HG02610 (cell line): ENCODE results near the gene FTSJ1.

Source experiments
- ATAC-seq: cut with Tn5 transposase; IDR thresholded peaks from one replicate; pipeline ENCODE4 v1.9.1; 2021; ENCODE audit warnings: mild to moderate bottlenecking, moderate library complexity; ENCODE audit not compliant: unreplicated experiment

Gene FTSJ1

DNA sequence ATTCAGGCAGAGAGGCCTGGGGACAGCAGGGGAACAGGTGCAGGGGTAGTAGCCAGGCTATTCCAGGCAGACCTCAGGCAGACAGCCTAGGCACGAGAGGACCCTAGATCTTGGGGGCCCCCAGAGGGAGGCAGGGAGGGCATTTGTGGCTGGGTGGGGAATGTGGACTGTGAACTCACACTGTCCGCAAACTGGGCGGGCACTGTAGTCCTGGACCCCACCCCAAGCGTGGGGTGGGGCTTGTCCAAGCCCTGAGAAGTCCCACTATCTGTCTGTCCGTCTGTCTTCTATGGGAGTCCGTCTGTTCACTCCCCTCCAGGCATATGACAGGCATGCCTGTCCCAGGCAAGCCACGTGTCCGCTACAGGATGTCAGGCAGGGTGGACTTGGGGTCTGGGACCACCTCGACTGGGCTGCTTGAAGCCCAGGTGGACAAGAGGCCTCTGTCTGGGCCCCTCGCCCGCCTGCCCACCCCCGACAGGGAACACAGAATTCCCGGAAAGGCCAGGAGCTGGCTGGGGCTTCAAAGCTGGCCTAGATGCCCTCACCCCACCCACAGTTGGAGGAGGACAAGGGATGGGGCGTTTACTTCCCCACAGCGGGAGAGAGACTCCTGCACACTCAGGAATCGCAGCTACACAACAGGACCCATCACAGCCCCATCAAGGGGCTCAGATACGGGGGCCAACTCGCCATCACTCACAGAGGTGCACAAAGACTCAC lies 5.7 kb upstream of the FTSJ1 start, which contains the start of gene SLC38A5:
SLC38A5 (minus strand) TSS at position 151 of the 723 bp plus-strand sequence. CDS start 2,336 bp downstream, outside the sequence.
- ATAC-seq = no peak

DNA sequence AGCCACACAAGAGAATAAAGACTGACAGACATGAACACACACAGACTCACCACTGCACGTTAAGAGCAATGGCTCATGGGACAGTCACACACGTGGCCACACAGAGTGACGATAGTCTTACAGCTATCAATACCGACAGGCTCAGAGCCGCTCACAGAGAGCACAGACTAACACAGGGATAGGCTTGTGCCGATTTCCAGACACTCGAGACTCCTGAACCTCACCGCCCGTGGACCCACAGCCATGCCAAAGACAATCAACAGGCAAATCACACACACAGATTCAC lies 5.2 kb upstream of the FTSJ1 start:
- ATAC-seq = no peak

DNA sequence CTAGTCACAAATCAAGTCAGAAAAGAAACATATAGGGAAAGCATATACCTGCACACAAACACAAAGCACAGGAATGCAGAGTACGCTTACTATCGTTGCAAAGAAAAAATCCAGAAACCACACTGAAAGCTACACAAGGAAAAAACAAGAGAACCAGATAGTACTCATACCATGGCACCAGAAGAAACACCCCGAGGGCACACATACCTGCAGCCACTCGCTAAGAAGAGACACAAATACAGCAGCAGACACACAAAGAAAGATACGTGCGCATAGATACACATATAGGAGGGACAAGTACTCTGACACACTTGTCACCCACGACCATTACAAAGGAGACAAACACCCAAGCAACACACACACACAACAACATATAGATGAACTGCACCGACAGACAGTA lies 4.5 kb upstream of the FTSJ1 start:
- ATAC-seq = no peak

DNA sequence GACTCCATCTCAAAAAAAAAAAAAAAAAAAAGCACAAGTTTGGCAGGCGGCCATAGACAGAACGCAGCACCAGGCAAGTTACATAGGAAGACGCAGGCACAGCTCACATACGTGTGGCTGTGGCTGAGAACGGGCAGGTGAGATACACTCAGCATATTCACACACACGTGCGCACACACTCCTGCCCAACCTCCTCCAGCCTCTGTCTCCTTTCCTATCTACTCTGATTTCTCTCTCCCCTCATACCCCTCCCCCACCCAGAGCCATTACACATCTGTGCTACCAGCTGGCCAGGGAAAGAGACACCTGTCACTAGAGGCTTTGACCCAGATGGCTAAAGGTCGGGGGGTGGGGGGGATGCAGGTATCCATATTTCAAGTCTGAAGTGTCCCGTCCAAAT lies 3.8 kb upstream of the FTSJ1 start:
- ATAC-seq = no peak

DNA sequence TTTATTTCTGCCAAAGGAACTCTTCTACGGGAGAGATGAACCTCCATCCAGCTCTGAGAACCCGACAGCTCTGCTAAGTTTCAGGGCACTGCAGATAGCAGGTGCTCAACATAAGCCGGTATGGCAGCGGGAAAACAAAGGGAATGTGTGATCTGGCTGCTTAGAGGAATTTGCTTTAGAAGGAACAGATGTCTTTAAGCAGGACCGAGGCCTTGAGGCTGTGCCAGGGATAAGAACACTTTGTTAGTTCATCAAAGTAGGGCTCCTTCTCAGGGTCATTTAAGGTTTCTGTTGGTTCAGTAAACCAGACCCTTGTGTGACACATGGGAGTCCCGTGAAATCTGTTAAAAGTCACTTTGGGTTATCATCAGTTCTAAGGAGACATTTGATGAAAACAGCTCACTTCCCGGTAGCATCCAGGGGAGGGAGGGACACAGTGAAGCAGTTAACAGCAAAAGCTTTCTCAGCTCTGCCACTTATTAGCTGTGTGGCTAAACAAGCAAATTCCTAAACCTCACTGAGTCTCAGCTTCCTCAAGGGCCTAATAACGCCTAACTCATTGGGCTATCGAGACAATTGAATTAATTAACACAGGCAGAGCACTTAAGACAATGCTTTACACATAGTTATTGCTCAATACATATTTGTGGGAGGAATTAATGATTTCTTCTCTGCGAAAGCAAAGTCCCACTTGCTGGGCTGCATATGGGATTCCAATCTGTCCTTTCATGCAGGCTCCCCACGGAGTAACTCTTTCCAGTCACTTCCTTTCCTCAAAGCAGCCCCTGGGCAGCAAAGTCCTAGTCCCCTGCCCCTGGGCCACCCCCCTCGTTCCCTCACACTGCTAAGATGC lies 2.9 kb upstream of the FTSJ1 start:
- ATAC-seq = no peak

DNA sequence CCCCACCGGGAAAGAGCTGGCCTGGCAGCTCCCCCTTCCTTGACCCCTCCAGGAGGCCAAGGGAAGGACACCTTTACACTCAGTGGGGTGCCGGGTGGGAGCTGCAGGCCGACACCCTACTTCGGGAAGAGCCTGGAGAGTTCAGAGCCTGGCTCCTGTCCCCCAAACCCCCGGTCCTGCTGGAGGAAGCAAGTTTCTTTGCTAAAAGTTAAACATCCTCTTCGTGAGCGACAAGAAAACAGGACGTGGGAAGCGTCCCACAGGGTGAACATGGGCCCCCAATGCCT lies 2.4 kb upstream of the FTSJ1 start:
- no peak for ATAC-seq

DNA sequence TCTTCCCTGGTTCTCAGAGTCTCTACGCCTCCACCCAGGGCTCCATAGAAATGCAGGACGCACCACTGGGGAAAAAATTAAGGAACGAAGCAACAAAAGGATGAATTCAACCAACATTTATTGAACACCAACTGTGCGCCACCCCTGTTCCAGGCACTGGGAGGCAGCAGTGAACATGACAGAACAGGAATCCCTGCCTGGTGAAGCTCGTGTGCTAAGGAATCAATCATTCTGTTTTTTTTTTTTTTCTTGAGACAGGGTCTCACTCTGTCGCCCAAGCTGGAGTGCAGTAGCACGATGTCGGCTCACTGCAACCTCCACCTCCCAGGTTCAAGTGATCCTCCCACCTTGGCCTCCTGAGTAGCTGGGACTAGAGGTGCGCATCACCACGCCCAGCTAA lies 1.9 kb upstream of the FTSJ1 start:
- ATAC-seq = no peak

DNA sequence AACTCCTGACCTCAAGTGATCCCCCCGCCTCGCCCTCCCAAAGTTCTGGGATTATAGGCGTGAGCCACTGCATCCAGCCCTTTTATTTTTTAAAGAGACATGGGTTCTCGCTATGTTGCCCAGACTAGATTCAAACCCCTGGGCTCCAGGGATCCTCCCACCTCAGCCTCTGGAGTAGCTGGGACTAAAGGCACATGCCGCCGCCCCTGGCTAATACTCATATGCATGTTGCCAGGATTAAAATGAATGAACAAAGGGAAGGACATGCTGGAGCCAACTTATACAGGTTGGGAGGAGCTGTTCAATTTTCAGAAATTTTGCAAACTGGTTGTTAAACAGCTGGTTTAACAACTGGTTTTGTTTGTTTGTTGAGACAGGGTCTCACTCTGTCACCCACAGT lies 1.4 kb upstream of the FTSJ1 start:
- no peak for ATAC-seq

DNA sequence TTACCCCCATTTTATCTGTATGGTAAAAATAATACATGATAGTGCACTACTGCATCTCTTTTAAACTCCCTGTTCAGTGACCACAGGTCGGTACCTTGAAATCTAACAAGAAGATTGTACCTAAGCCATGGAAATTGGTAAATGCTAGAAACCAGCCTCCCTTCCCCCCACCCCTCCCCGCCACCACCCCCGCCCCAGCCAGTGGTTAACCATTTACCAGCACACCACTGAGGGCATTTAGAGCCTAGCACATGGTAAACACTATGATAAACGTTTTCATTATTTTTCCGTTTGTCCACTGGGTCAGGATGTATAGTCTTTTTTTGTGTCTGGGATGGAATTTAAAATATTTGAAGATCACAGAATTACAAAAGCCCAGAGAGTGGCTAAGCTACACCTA lies 703 bp upstream of the FTSJ1 start:
- no peak for ATAC-seq

DNA sequence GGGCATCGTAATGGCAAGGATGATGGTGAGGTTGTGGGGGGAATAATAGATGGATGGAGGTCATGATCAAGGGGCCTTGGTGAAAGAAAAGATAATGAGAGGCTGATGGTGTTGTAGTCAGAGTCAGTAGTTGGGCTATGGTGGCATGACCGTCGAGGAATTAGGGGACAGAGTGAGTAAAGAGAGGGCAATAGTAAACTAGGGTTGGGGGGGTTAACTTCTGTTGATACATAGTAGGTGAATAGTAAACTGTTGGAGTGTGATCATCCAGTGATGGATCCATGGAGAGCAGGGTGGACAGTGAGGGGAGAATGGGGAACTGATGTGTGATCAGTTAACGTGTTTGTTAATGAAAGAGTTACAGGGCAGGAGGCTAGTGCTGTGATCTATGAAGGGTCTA lies 920 bp downstream of the FTSJ1 start:
- ATAC-seq = no peak

DNA sequence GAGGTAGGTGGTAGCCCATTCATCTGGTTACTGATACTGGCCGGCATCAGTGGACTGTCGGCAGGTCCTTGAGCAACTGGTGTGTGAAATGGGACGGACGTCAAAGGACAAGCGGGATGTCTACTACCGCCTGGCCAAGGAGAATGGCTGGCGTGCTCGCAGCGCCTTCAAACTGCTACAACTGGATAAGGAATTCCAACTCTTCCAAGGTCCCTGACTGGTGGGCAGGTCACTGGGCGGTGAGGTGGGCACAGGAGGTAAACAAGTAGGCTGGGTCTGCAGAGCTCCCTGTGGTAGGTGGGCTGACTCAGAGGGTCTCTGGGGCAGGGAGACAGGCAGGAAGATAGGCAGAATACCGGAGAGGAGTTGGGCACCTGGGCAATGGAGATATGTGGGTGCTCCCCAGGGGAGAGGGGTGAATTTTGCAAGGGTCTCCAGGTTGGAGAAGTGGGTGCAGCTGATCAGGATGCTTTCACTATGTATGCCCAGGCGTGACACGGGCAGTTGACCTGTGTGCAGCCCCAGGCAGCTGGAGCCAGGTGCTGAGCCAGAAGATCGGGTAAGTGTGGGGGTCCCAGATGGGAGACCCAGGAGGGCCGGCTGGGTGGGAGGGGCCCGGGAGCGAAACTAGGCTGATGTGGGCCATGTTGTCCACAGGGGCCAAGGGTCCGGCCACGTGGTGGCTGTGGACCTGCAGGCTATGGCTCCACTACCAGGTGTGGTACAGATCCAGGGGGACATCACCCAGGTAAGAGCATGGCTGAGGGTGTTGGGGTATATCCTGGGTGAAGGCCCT lies 2.2 kb downstream of the FTSJ1 start:
- ATAC-seq = no peak

DNA sequence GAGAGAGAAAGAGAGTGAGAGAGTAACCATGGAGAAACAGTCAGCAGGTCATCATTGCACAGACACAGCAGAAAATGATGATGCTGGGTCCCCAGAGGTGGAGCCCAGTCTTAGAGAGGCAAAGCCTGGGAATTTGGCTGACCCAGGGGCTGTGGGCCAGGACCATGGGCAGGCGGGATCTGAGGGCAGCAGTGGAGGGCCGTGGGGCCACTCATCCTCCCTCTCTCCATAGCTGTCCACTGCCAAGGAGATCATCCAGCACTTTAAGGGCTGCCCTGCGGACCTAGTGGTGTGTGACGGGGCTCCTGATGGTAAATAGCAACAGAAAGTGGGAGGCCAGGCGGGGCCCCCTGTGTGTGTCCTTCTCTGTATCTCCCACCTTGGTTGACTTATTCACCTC lies 2.8 kb downstream of the FTSJ1 start:
- no peak for ATAC-seq

DNA sequence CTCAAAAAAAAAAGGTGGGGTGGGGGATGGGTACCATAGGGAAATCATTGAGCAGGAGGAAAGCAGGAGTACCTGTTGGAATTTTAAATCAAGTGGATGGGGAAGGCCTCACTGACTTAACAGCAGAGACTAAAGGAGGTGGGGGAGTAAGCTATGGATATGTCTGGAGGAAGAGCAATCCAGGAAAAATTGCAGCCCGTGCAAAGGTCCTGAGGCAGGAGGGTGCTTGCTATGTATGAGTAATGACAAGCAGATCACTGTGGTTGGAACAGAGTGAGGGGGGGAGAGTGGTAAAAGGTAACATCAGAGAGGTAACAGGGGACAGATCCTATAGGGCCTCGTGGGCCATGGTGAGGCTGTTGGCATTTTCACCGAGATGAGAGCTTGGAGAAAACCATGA lies 4.1 kb downstream of the FTSJ1 start:
- no peak for ATAC-seq

DNA sequence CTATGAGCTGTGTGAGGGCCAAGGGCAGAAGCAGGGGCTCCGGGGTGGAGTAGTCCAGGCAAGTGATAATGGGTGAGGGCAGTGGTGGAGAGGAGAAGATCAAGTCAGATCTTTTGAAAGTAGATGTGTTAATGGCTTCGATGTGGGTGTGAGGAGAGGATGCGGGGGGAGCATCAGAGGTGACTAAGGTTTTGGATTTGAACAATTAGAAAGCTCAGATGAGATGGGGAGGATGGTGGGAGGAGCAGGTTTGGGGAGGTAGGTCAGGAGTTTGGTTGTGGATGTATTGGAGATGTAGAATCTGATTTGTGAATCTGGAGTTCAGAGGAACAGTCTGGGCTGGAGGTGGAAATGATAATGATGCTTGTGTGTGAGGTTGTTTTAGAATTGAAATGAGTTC lies 4.6 kb downstream of the FTSJ1 start:
- no peak for ATAC-seq

DNA sequence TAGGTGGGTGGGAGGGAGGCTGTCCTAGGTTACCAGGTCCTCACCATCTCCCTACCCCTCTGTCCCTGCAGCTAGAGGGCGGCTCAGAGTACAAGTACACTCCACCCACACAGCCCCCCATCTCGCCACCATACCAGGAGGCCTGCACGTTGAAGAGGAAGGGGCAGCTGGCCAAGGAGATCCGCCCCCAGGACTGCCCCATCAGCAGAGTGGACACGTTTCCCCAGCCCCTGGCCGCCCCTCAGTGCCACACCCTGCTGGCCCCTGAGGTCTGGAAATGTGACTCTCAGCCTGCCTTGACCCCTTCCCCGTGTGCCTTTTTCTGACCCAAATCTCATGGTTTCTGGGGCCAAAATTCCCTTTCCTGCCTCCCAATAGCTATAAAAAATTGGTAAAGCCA lies 6.5 kb downstream of the FTSJ1 start:
- no peak for ATAC-seq

DNA sequence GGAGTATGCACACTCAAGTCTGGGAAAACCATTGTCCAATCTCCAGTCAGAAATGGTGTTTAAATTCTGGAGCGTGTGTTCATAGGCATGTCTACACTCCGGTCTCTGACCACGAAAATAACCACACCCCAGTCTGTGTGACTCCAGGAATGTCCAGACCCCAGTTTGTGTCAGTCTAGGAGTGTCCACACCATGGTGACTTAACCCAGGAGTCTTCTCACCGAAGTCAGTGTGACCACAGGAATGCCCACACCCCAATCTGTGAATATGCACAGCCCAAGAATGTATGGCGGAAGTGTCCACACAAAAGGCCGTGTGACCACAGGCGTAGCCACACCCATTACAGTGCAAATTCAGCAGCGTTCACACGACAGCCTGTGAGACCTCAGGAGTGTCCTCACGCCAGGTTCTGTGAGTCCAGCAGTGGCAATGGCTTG lies 11.4 kb downstream of the FTSJ1 start:
- no peak for ATAC-seq

DNA sequence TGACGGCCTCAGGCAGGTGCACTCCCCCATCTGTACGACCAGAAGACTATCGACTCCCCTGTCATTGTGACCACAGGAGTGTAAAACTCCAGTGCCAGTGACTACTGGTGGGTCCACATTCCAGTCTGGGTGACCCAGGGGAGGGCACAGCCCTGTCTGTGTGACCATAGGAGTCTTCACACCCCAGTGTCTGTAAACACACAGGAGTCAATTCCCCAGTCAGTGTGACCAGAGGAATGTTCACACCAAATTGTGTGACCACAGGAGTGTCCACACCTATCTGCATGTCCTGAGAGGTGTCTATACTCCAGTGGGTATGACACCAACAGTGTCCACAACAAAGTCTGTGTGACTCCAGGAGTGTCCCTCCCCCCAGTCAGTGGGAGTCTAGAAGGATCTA lies 12.0 kb downstream of the FTSJ1 start:
- no peak for ATAC-seq

DNA sequence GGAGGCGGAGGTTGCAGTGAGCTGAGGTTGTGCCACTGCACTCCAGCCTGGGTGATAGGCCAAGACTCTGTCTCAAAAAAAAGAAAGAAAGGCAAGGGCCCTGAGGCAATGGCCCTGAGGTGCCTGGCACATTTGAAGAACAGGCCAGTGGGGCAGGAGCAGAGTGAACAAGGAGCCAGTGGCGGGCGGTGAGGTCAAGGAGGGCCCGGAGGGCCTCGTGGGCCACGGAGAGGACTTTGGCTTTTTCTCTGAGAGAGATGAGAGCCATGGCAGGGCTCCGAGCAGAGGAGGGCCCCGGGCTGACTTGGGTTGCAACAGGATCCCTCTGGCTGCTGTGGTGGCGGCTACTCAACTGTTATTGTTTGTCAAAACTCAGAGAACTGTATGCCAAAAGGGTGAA lies 13.3 kb downstream of the FTSJ1 start:
- ATAC-seq = no peak

DNA sequence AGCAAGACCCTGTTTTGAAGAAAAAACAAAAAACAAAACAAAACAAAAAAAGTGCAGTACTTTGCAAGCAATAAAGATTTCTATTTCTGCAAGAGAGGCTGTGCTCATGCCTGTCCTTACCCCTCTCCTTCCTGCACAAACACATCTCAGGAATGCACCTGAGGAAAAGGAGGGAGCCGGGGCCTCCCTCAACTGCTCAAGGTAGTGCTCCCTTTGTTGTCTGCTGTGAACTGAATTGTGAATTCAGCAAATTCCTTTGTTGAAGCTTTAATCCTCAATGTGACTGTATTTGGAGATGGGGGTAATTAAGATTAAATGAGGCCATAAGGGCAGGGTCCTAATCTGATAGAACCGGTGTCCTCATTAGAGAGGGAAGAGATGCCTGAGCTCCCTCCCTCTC lies 13.9 kb downstream of the FTSJ1 start:
- ATAC-seq = no peak

DNA sequence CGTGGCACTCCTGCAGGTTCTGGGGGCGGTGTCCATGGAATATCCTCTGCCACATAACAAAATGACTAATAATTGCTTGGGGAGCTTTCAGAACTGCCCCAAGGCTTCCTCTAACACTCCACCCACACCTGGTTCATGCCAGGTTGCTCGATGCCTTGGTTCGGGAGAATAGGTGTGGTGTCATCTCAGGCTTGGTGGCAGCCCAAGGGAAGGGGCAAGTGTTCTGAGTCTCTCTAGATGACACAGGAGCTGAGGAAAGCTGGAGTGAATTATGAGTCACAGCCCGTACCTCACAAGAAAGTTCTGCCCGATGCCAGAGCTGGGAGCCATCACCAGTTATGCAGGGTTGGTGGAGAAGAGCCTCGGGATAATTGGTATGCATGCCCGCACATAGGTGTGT lies 14.7 kb downstream of the FTSJ1 start:
- ATAC-seq = no peak

DNA sequence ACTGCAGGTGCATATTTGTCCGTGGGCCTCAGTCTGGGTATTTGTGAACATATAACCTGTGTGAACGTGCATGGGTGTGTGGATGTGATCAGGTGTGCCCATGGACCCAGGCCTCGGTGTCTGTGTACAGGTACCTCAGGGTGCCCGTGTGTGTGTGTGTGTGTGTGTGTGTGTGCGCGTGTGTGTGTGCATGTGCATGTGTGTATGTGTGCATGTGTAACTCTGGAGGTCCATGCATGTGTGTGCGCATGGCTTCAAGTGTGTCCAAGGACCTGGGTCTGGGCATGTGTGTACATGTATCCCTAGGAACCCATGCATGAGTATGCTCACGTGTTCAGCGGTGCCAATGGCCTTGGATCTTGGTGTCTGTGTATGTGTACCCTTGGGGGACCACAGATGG lies 15.8 kb downstream of the FTSJ1 start:
- no peak for ATAC-seq

DNA sequence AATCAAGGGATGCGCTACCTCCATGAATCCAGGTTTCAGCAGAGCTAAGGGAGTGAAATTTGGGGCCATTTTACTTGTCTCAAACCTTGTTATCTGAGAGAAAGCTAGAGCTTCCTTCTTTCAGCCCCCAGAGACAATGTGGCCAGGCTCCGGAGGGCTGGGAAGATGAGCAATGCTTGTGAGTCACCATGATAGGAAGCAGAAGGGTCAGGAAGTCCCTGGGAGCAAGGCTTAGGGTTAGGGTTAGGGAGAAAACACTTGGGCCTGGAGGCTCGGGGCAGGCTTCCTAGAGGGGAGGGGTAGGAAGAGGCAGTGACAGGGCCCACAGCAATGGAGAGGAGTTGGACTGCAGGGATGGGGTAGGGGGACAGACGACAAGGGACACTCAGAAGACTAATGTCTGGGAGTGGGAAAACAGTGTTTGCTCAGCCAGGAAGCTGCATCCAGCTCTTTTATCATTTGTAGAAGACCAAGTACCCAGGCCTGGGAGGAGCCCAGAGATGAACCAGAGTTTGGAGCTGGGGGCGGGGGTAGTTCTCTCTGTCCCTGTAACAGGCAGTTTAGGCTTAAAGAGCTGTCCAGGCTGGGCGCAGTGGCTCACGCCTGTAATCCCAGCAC lies 16.4 kb downstream of the FTSJ1 start:
- no peak for ATAC-seq
